ENCODE measurements around the gene HGD.
"Not testable (repeated sequence)": the region's sequence is repeated elsewhere in the genome, so short reads cannot be mapped to it uniquely, and the experiment has no call there.

Gene HGD

GRCh38 chr3:120637851-120638559 is 44.0 kb downstream of the HGD start:
- H3K36me3 ChIP-seq (ENCODE audit: control insufficient read depth, insufficient read depth, low read length): no peaks in the 10 kb centered on the region
- no peaks in the 10 kb centered on the region for H3K9me3 ChIP-seq (ENCODE audit: control insufficient read depth, low read length)
- no peak overlapping the region for H3K4me3 ChIP-seq (ENCODE audit: extremely low read depth, insufficient read depth, low read length, poor library complexity, severe bottlenecking)
- H3K27ac ChIP-seq (ENCODE audit: low read depth, low read length, severe bottlenecking): no peak overlapping the region
- WGBS, 2 experiments (ENCODE audit: insufficient coverage in 2 of 2): 83 to 84% methylated on average over 5 of the region's 6 CpGs
- H3K4me1 ChIP-seq (ENCODE audit: control insufficient read depth, insufficient read depth, low read length, poor library complexity, severe bottlenecking): no peaks in the 10 kb centered on the region

DNA sequence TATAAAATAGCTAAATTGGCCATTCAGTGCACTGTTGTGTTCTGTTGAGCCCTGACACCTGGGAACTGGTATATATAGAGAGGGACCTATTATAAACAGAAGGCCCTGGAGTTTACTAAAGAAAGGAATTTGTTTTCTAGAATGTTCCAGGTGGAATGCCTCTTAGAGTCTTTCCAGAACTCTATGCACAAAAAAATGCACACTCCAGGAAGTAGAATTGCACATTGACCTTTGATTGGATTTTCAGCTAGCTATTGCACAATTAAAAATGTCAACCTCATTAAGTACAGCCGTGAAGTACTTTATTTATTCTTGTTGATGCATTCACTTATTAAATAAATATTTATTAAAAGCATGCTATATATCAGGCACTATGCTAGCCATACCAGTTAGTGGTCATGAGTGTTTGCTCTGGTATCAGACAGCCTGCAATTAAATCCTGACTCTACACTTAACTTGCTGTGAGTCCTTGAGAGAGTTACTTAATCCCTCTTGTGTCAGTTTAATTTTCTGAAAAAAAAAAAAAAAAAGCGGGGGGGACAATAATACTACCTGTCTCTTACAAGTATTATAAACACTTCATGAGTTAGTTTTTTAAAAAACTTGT is 45.1 kb downstream of the HGD start:
- Histone ChIP-seq H3K4me1 (ENCODE audit: control insufficient read depth, insufficient read depth, low read length, poor library complexity, severe bottlenecking) (no peaks in the 10 kb centered on the region), H3K36me3 (ENCODE audit: control insufficient read depth, insufficient read depth, low read length) (no peaks in the 10 kb centered on the region), H3K4me3 (ENCODE audit: extremely low read depth, insufficient read depth, low read length, poor library complexity, severe bottlenecking) (no peak overlapping the region), H3K27ac (ENCODE audit: low read depth, low read length, severe bottlenecking) (no peak overlapping the region), H3K9me3 (ENCODE audit: control insufficient read depth, low read length) (no peaks in the 10 kb centered on the region)
- no CpG with 5 or more reads among the region's 2 CpGs for WGBS, 2 experiments (ENCODE audit: insufficient coverage in 2 of 2)

GRCh38 chr3:120634539-120634938 is 47.5 kb downstream of the HGD start:
- Histone ChIP-seq H3K9me3 (ENCODE audit: control insufficient read depth, low read length) (no peaks in the 10 kb centered on the region), H3K36me3 (ENCODE audit: control insufficient read depth, insufficient read depth, low read length) (no peaks in the 10 kb centered on the region), H3K4me1 (ENCODE audit: control insufficient read depth, insufficient read depth, low read length, poor library complexity, severe bottlenecking) (no peaks in the 10 kb centered on the region), H3K27ac (ENCODE audit: low read depth, low read length, severe bottlenecking) (no peak overlapping the region), H3K4me3 (ENCODE audit: extremely low read depth, insufficient read depth, low read length, poor library complexity, severe bottlenecking) (no peak overlapping the region)
- WGBS, 2 experiments (ENCODE audit: insufficient coverage in 2 of 2): no CpG with 5 or more reads among the region's 1 CpG

- H3K4me1 ChIP-seq (ENCODE audit: control insufficient read depth, insufficient read depth, low read length, poor library complexity, severe bottlenecking): no peaks in the 10 kb centered on the region
- H3K9me3 ChIP-seq (ENCODE audit: control insufficient read depth, low read length): peaks cover 18% of the 10 kb centered on the region
- no peaks in the 10 kb centered on the region for H3K36me3 ChIP-seq (ENCODE audit: control insufficient read depth, insufficient read depth, low read length)
- H3K4me3 ChIP-seq (ENCODE audit: extremely low read depth, insufficient read depth, low read length, poor library complexity, severe bottlenecking): no peak overlapping the region
- H3K27ac ChIP-seq (ENCODE audit: low read depth, low read length, severe bottlenecking): no peak overlapping the region
These were observed 56.9 kb downstream of the HGD start for GRCh38 chr3:120625159-120625586.

DNA sequence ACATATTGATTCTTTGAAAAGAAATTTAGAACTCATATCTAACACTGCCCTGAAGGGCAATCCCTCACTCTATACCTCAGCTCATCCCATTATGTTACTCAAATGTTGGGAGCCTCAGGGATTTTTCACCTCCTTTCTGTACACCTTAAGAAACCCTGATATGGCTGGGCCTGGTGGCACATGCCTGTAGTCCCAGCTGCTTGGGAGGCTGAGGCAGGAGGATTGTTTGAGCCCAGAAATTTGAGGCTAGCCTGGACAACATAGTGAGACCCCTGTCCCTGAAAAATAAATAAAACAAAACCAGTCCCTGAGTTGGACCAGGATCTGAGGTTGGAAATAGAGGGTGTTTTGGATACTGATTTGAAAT is 58.3 kb downstream of the HGD start:
- no peaks in the 10 kb centered on the region for H3K4me1 ChIP-seq (ENCODE audit: control insufficient read depth, insufficient read depth, low read length, poor library complexity, severe bottlenecking)
- H3K9me3 ChIP-seq (ENCODE audit: control insufficient read depth, low read length): peaks cover 18% of the 10 kb centered on the region
- H3K36me3 ChIP-seq (ENCODE audit: control insufficient read depth, insufficient read depth, low read length): no peaks in the 10 kb centered on the region
- H3K27ac ChIP-seq (ENCODE audit: low read depth, low read length, severe bottlenecking): no peak overlapping the region
- no peak overlapping the region for H3K4me3 ChIP-seq (ENCODE audit: extremely low read depth, insufficient read depth, low read length, poor library complexity, severe bottlenecking)

DNA sequence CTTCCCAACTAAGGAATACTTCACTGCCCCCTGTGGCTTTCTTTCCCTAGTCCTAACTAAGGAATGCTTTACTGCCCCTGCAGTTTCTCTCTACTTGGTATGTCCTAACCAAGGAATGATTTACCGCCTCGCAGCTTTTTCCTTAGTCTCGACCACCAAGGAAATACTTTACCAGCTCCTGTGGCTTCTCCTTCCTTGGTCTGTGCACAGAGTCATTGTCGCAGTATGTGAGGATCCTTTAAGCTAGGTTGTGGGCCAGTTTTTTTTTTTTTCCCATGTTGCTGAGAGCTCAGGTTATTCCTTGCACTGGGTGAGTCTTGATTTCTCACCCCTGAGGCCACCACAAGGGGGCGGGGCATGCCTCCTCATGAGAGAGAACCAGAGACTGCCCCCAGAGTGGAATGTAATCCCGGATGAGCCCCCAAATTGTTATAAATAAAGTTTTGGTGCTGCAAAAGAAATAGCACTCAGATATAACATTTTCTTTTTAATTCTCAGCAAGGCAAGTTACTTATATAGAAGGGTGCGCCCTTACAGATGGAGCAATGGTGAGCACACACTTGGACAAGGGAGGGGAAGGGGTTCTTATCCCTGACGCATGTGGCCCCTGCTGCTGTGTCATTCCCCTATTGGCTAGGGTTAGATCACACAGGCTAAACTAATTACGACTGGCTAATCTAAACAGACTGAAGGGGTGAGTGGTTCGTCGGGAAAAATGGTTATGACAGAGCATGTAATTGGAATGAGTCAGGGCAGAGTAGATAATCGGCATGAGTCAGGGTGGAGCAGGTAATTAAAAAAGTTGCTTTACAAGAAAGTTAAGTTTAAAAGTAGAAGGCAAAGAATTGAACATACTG is 58.9 kb downstream of the HGD start:
- no peaks in the 10 kb centered on the region for H3K36me3 ChIP-seq (ENCODE audit: control insufficient read depth, insufficient read depth, low read length)
- no peak overlapping the region for H3K4me3 ChIP-seq (ENCODE audit: extremely low read depth, insufficient read depth, low read length, poor library complexity, severe bottlenecking)
- no peak overlapping the region for H3K27ac ChIP-seq (ENCODE audit: low read depth, low read length, severe bottlenecking)
- 61% methylated on average over 8 of the region's 12 CpGs for WGBS, 2 experiments (ENCODE audit: insufficient coverage in 2 of 2)
- H3K4me1 ChIP-seq (ENCODE audit: control insufficient read depth, insufficient read depth, low read length, poor library complexity, severe bottlenecking): no peaks in the 10 kb centered on the region
- peaks cover 18% of the 10 kb centered on the region for H3K9me3 ChIP-seq (ENCODE audit: control insufficient read depth, low read length)

- Histone ChIP-seq H3K36me3 (ENCODE audit: control insufficient read depth, insufficient read depth, low read length) (no peaks in the 10 kb centered on the region), H3K9me3 (ENCODE audit: control insufficient read depth, low read length) (peaks cover 18% of the 10 kb centered on the region), H3K4me3 (ENCODE audit: extremely low read depth, insufficient read depth, low read length, poor library complexity, severe bottlenecking) (no peak overlapping the region), H3K27ac (ENCODE audit: low read depth, low read length, severe bottlenecking) (no peak overlapping the region), H3K4me1 (ENCODE audit: control insufficient read depth, insufficient read depth, low read length, poor library complexity, severe bottlenecking) (no peaks in the 10 kb centered on the region)
- 47 to 81% methylated on average over 2 of the region's 3 CpGs for WGBS, 2 experiments (ENCODE audit: insufficient coverage in 2 of 2)
These were observed 59.6 kb downstream of the HGD start for GRCh38 chr3:120622457-120622856.

DNA sequence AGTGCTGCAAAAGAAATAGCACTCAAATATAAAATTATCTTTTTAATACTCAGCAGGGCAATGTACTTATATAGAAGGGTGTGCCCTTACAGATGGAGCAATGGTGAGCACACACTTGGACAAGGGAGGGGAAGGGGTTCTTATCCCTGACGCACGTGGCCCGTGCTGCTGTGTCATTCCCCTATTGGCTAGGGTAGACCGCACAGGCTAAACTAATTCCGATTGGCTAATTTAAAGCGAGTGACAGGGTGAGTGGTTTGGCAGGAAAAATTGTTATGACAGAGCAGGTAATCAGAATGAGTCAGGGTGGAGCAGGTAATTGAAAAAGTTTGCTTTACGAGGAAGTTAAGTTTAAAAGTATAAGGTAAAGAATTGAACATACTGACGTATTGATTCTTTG is 65.3 kb downstream of the HGD start:
- H3K9me3 ChIP-seq (ENCODE audit: control insufficient read depth, low read length); H3K4me1 ChIP-seq (ENCODE audit: control insufficient read depth, insufficient read depth, low read length, poor library complexity, severe bottlenecking); H3K27ac ChIP-seq (ENCODE audit: low read depth, low read length, severe bottlenecking); H3K4me3 ChIP-seq (ENCODE audit: extremely low read depth, insufficient read depth, low read length, poor library complexity, severe bottlenecking); H3K36me3 ChIP-seq (ENCODE audit: control insufficient read depth, insufficient read depth, low read length): not testable (repeated sequence)
- WGBS, 2 experiments (ENCODE audit: insufficient coverage in 2 of 2): 92 to 100% methylated on average over 6 of the region's 8 CpGs

GRCh38 chr3:120615847-120616609 is 66.0 kb downstream of the HGD start:
- H3K4me3 ChIP-seq (ENCODE audit: extremely low read depth, insufficient read depth, low read length, poor library complexity, severe bottlenecking): no peak overlapping the region
- WGBS, 2 experiments (ENCODE audit: insufficient coverage in 2 of 2): 91 to 95% methylated on average over 9 to 11 of the region's 13 CpGs
- H3K27ac ChIP-seq (ENCODE audit: low read depth, low read length, severe bottlenecking): peak overlapping the region; percentile 52

GRCh38 chr3:120614765-120615164 is 67.3 kb downstream of the HGD start:
- H3K4me3 ChIP-seq (ENCODE audit: extremely low read depth, insufficient read depth, low read length, poor library complexity, severe bottlenecking): no peak overlapping the region
- no peaks in the 10 kb centered on the region for H3K9me3 ChIP-seq (ENCODE audit: control insufficient read depth, low read length)
- H3K27ac ChIP-seq (ENCODE audit: low read depth, low read length, severe bottlenecking): no peak overlapping the region
- H3K4me1 ChIP-seq (ENCODE audit: control insufficient read depth, insufficient read depth, low read length, poor library complexity, severe bottlenecking): peaks cover 4% of the 10 kb centered on the region
- no peaks in the 10 kb centered on the region for H3K36me3 ChIP-seq (ENCODE audit: control insufficient read depth, insufficient read depth, low read length)
- WGBS, 2 experiments (ENCODE audit: insufficient coverage in 2 of 2): 95 to 100% methylated on average over 2 to 3 of the region's 8 CpGs

More at GRCh38 chr3:120615847-120616609, 66.0 kb downstream of the HGD start:
- Histone ChIP-seq H3K9me3 (ENCODE audit: control insufficient read depth, low read length) (no peaks in the 10 kb centered on the region), H3K36me3 (ENCODE audit: control insufficient read depth, insufficient read depth, low read length) (no peaks in the 10 kb centered on the region), H3K4me1 (ENCODE audit: control insufficient read depth, insufficient read depth, low read length, poor library complexity, severe bottlenecking) (peaks cover 4% of the 10 kb centered on the region)
